MM.1S (cell line): Measurements from ENCODE around the gene ATF2.
"Not testable (repeated sequence)": the region's sequence is repeated elsewhere in the genome, so short reads cannot be mapped to it uniquely, and the experiment has no call there.

Source experiments
- DNase-seq: peaks from one replicate; pipeline ENCODE4 v3.0.0-alpha.2; 2015
- H2AFZ ChIP-seq: fragments of 300-600 bp; sonication (generic); 2 replicates; pipeline ENCODE4 v1.6.0; 2016; ENCODE audit warnings: antibody characterized with exemption, low read length
- H3F3A ChIP-seq: fragments of 300-600 bp; sonication (generic); 2 replicates; pipeline ENCODE4 v1.6.1; 2016; ENCODE audit warnings: mild to moderate bottlenecking, antibody characterized with exemption, low read length, moderate library complexity, mixed read lengths; ENCODE audit not compliant: insufficient read depth
- H3K27ac ChIP-seq: fragments of 300-600 bp; sonication (generic); 2 replicates; pipeline ENCODE4 v1.5.1; 2016; ENCODE audit warnings: mild to moderate bottlenecking, low read length
- H3K27me3 ChIP-seq: fragments of 300-600 bp; sonication (generic); replicated peaks from 2 replicates; pipeline ENCODE4 v1.6.0; 2016; ENCODE audit warnings: low read length; ENCODE audit not compliant: insufficient read depth
- H3K36me3 ChIP-seq: fragments of 300-600 bp; sonication (generic); replicated peaks from 2 replicates; pipeline ENCODE4 v1.6.1; 2016; ENCODE audit warnings: mild to moderate bottlenecking, low read length, mixed read lengths; ENCODE audit not compliant: insufficient read depth
- H3K4me1 ChIP-seq: fragments of 300-600 bp; sonication (generic); 2 replicates; pipeline ENCODE4 v1.6.1; 2016; ENCODE audit warnings: low read length, mixed read lengths
- H3K4me2 ChIP-seq: fragments of 300-600 bp; sonication (generic); 2 replicates; pipeline ENCODE4 v1.6.0; 2016; ENCODE audit warnings: low read depth, low read length
- H3K4me3 ChIP-seq: fragments of 300-600 bp; sonication (generic); 2 replicates; pipeline ENCODE4 v1.5.1; 2016; ENCODE audit warnings: low read length, mixed read lengths
- H3K79me2 ChIP-seq: fragments of 300-600 bp; sonication (generic); 2 replicates; pipeline ENCODE4 v1.6.1; 2016; ENCODE audit warnings: mixed run types, low read length, mixed read lengths
- H3K9ac ChIP-seq: fragments of 300-600 bp; sonication (generic); 2 replicates; pipeline ENCODE4 v1.6.1; 2016; ENCODE audit warnings: low read length, mixed read lengths
- H3K9me2 ChIP-seq: fragments of 300-600 bp; sonication (generic); replicated peaks from 2 replicates; pipeline ENCODE4 v1.6.1; 2016; ENCODE audit warnings: mild to moderate bottlenecking, low read length, mixed read lengths; ENCODE audit not compliant: insufficient read depth
- H3K9me3 ChIP-seq: fragments of 300-600 bp; sonication (generic); replicated peaks from 2 replicates; pipeline ENCODE4 v1.6.1; 2016; ENCODE audit warnings: mild to moderate bottlenecking, low read length, mixed read lengths; ENCODE audit not compliant: insufficient read depth
- H4K20me1 ChIP-seq: fragments of 300-600 bp; sonication (generic); 2 replicates; pipeline ENCODE4 v1.6.1; 2016; ENCODE audit warnings: mild to moderate bottlenecking, low read length, moderate library complexity, mixed read lengths; ENCODE audit not compliant: insufficient read depth
- EZH2 ChIP-seq: fragments of 300-600 bp; sonication (generic); optimal IDR thresholded peaks from 2 replicates; pipeline ENCODE3; 2017; ENCODE audit warnings: low read depth, mild to moderate bottlenecking, antibody characterized with exemption, low read length, mixed read lengths
- EZH2phosphoT487 ChIP-seq: fragments of 300-600 bp; sonication (generic); IDR thresholded peaks from 2 replicates; pipeline ENCODE4 v1.6.1; 2018; ENCODE audit warnings: antibody characterized with exemption, low read length
- TF ChIP-seq, protein P1 (sequence below): fragments of 300-600 bp; sonication (generic); IDR thresholded peaks from 2 replicates; pipeline ENCODE4 v1.5.1; 2016; ENCODE audit warnings: antibody characterized with exemption, low read length, mixed read lengths

The ATF2 gene

DNA sequence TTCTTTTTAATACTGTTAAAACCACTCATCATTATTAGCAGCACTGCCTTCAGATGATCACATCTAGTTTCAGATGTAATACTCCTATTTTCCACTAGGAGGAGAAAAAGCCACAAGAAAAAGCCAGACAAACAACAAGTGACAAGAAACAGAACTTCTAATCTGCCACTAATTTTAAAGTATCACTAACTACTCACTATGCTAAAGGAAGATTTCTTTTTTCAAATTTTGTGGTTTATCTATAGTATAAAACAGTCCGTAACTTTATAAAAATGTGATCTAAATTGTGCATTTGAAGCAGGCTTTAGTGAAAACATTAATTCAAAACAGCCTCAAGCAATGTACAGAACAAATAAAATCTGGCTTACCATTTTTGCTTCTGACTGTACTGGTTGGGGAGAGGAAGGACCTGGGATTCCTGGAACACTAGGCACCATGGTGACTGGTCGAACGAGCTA is 56.8 kb downstream of the ATF2 start:
- Histone ChIP-seq H3K27ac (peak overlapping the region; percentile 13; the same call in 1 of the 2 replicates), H3K36me3 (no peaks in the 10 kb centered on the region; the same call in 1 of the 2 replicates), H3K79me2 (0 out of 2 replicates have a peak, but pooled peaks cover 2% of the 10 kb centered on the region), H3K27me3 (no peaks in the 10 kb centered on the region), H3F3A (0 out of 2 replicates have a peak, but pooled peaks cover 6% of the 10 kb centered on the region), H2AFZ (no peak overlapping the region), H3K9ac (no peak overlapping the region), H3K9me2 (no peaks in the 10 kb centered on the region), H3K9me3 (no peaks in the 10 kb centered on the region), H4K20me1 (no peaks in the 10 kb centered on the region), H3K4me1 (no peaks in the 10 kb centered on the region), H3K4me2 (no peak overlapping the region), H3K4me3 (no peak overlapping the region)
- peak; percentile 62 for DNase-seq
- TF ChIP-seq, protein P1, sequence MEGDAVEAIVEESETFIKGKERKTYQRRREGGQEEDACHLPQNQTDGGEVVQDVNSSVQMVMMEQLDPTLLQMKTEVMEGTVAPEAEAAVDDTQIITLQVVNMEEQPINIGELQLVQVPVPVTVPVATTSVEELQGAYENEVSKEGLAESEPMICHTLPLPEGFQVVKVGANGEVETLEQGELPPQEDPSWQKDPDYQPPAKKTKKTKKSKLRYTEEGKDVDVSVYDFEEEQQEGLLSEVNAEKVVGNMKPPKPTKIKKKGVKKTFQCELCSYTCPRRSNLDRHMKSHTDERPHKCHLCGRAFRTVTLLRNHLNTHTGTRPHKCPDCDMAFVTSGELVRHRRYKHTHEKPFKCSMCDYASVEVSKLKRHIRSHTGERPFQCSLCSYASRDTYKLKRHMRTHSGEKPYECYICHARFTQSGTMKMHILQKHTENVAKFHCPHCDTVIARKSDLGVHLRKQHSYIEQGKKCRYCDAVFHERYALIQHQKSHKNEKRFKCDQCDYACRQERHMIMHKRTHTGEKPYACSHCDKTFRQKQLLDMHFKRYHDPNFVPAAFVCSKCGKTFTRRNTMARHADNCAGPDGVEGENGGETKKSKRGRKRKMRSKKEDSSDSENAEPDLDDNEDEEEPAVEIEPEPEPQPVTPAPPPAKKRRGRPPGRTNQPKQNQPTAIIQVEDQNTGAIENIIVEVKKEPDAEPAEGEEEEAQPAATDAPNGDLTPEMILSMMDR, result peak; percentile 77
- TF ChIP-seq EZH2phosphoT487, result no peak

DNA sequence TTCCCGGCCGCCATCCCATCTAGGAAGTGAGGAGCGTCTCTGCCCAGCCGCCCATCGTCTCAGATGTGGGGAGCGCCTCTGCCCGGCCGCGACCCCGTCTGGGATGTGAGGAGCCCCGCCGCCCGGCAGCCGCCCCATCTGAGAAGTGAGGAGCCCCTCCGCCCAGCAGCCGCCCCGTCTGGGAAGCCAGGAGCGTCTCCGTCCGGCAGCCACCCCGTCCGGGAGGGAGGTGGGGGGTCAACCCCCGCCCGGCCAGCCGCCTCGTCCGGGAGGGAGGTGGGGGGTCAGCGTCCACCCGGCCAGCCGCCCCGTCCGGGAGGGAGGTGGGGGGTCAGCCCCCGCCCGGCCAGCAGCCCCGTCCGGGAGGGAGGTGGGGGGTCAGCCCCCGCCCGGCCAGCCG is 59.9 kb downstream of the ATF2 start:
- not testable (repeated sequence) for H3K36me3 ChIP-seq, H3K27me3 ChIP-seq, H3K4me3 ChIP-seq, H3K27ac ChIP-seq, H3K4me1 ChIP-seq, H3K9me3 ChIP-seq, H2AFZ ChIP-seq, H3K9ac ChIP-seq, H3K4me2 ChIP-seq, H3K9me2 ChIP-seq, H3K79me2 ChIP-seq, H3F3A ChIP-seq, H4K20me1 ChIP-seq, DNase-seq

DNA sequence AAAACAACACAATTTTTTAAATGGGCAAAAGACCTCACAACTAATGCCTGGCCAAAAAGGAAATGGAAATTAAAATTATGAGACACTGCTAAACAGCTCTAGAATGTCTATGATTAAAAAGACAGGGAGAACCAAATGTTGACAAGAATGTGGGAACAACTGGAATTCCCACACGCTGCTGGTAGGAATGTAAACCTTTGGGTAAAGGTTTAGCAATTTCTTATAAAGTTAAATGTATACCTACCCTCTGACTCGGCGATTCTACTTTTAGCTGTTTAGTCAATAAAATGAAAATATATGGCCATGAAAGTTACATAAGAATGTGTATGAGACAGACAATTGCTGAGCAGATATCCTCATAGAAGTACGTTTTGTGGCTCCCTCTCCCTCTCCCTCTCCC is 60.9 kb downstream of the ATF2 start:
- Histone ChIP-seq H3F3A (0 out of 2 replicates have a peak, but pooled peaks cover 6% of the 10 kb centered on the region), H3K27me3 (no peaks in the 10 kb centered on the region), H3K36me3 (no peaks in the 10 kb centered on the region), H3K79me2 (0 out of 2 replicates have a peak, but pooled peaks cover 2% of the 10 kb centered on the region), H3K4me1 (no peaks in the 10 kb centered on the region), H2AFZ (no peak overlapping the region), H3K4me2 (no peak overlapping the region), H4K20me1 (no peaks in the 10 kb centered on the region), H3K9ac (no peak overlapping the region), H3K9me3 (no peaks in the 10 kb centered on the region), H3K9me2 (no peaks in the 10 kb centered on the region), H3K4me3 (no peak overlapping the region), H3K27ac (no peak overlapping the region)
- DNase-seq, result no peak
- TF ChIP-seq, protein P1, result no peak
- no peak for TF ChIP-seq EZH2phosphoT487
- no peak for TF ChIP-seq EZH2

DNA sequence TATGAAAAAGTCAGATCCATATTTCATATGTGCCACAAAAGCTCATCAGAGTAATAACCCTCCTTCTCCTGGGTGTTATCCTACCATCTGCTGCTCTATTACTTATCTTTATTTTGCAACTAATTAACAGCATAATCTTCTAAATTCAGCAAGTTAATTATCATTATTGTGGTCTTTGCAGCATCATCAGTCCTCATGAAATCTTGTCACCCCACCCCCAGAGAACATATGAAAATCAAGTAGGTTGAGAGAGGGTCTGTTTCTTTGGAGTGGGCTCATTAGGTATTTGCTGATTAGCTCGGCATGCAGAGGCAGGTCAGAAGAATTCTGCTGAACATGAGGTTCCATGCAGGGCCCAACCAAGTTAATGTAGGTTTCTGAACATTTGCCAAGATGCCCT is 64.8 kb downstream of the ATF2 start:
- no peak overlapping the region for H2AFZ ChIP-seq
- no peaks in the 10 kb centered on the region for H3F3A ChIP-seq
- H3K36me3 ChIP-seq, result no peaks in the 10 kb centered on the region
- H3K79me2 ChIP-seq, result no peaks in the 10 kb centered on the region
- H3K9me2 ChIP-seq, result no peaks in the 10 kb centered on the region
- H3K9ac ChIP-seq, result no peak overlapping the region
- H3K4me3 ChIP-seq, result no peak overlapping the region
- H3K4me1 ChIP-seq, result no peaks in the 10 kb centered on the region
- H4K20me1 ChIP-seq, result no peaks in the 10 kb centered on the region
- no peaks in the 10 kb centered on the region for H3K9me3 ChIP-seq
- TF ChIP-seq, protein P1, result no peak
- no peak for TF ChIP-seq EZH2
- H3K27ac ChIP-seq, result no peak overlapping the region
- H3K4me2 ChIP-seq, result no peak overlapping the region
- no peak for DNase-seq
- H3K27me3 ChIP-seq, result no peaks in the 10 kb centered on the region
